H1 (cell line): Measurements from ENCODE around the gene TSHR. TPM values are rescaled to one million over a fixed set of nuclear protein-coding genes. Genes with fewer than 3 reads are reported as not detected.

ENCODE experiments used
- CTCF ChIA-PET: fragments of 300-600 bp; sonication (Branson Sonifier 250); formaldehyde crosslinking; loops from one replicate; lab custom pipeline; 2021; ENCODE audit not compliant: partially characterized antibody; lab: Charles Lee
- POLR2A ChIA-PET: fragments of 300-600 bp; sonication (Branson Sonifier 250); formaldehyde crosslinking; loops from one replicate; lab custom pipeline; 2021; ENCODE audit warnings: inconsistent platforms; ENCODE audit not compliant: partially characterized antibody; lab: Charles Lee
- DNase-seq, 2 experiments: peaks; one replicate each; pipeline versions ENCODE4 v3.0.0 to v3.0.0-alpha.2; 2010 to 2022; ENCODE audit warnings: low spot score in 2 of 2, low read depth in 1 of 2, mixed read lengths in 1 of 2
- FAIRE-seq: peaks from 2 replicates; lab custom pipeline; 2011; peaks lifted over from hg19 to GRCh38; lab: Jason Lieb, UNC
- H2AFZ ChIP-seq: 2 replicates; pipeline ENCODE4 v1.8.1; 2012; ENCODE audit warnings: low read length, inconsistent platforms
- H2AK5ac ChIP-seq: 2 replicates; pipeline ENCODE4 v1.6.1; 2013; ENCODE audit warnings: low read depth, low read length
- H2BK120ac ChIP-seq: replicated peaks from 2 replicates; pipeline ENCODE3; 2013; ENCODE audit warnings: low read depth, low read length, inconsistent platforms
- H2BK12ac ChIP-seq: 2 replicates; pipeline ENCODE4 v1.6.1; 2013; ENCODE audit warnings: low read depth, low read length
- H2BK15ac ChIP-seq: 2 replicates; pipeline ENCODE4 v1.6.1; 2013; ENCODE audit warnings: low read length
- H2BK20ac ChIP-seq: 2 replicates; pipeline ENCODE4 v1.6.1; 2013; ENCODE audit warnings: low read length
- H2BK5ac ChIP-seq: 2 replicates; pipeline ENCODE4 v1.6.1; 2013; ENCODE audit warnings: low read depth, low read length
- H3K14ac ChIP-seq: 2 replicates; pipeline ENCODE4 v1.6.1; 2013; ENCODE audit warnings: inconsistent platforms; ENCODE audit not compliant: insufficient read length
- H3K18ac ChIP-seq: 2 replicates; pipeline ENCODE4 v1.6.1; 2013; ENCODE audit warnings: low read length; ENCODE audit errors: extremely low read depth
- H3K23ac ChIP-seq: 2 replicates; pipeline ENCODE4 v1.6.1; 2013; ENCODE audit warnings: inconsistent platforms; ENCODE audit not compliant: insufficient read length
- H3K23me2 ChIP-seq: 2 replicates; pipeline ENCODE4 v1.6.1; 2013; ENCODE audit warnings: low read depth, low read length
- H3K27ac ChIP-seq: 2 replicates; pipeline ENCODE4 v1.6.1; 2011; ENCODE audit warnings: low read depth, low read length, inconsistent platforms
- H3K27me3 ChIP-seq, 4 experiments: replicated peaks in 1 of 4; 1 replicate in 1 of 4; 2 replicates in 3 of 4; pipeline versions ENCODE4 v1.6.1 to v1.8.1; 2011 to 2013; ENCODE audit warnings: low read length in 3 of 4, mild to moderate bottlenecking in 3 of 4, inconsistent platforms in 2 of 4, mixed read lengths in 2 of 4, moderate library complexity in 1 of 4; ENCODE audit not compliant: control insufficient read depth in 3 of 4, insufficient read depth in 3 of 4; ENCODE audit errors: extremely low read depth in 1 of 4
- H3K36me3 ChIP-seq, 4 experiments: 2 replicates each; pipeline versions ENCODE4 v1.6.1 to v1.8.1; 2011 to 2013; ENCODE audit warnings: mild to moderate bottlenecking in 4 of 4, low read length in 3 of 4, moderate library complexity in 2 of 4, control low read depth in 1 of 4, inconsistent platforms in 1 of 4; ENCODE audit not compliant: insufficient read depth in 4 of 4, control insufficient read depth in 2 of 4
- H3K4ac ChIP-seq: replicated peaks from 2 replicates; pipeline ENCODE3; 2013; ENCODE audit warnings: low read length, low read depth, mixed read lengths, inconsistent platforms; ENCODE audit not compliant: insufficient read length
- H3K4me1 ChIP-seq, 4 experiments: replicated peaks in 1 of 4; 1 replicate in 1 of 4; 2 replicates in 3 of 4; pipeline versions ENCODE4 v1.6.1 to v1.8.1; 2011 to 2013; ENCODE audit warnings: low read length in 3 of 4, inconsistent platforms in 2 of 4, mixed read lengths in 1 of 4; ENCODE audit not compliant: insufficient read depth in 4 of 4, control insufficient read depth in 3 of 4
- H3K4me2 ChIP-seq, 2 experiments: 2 replicates each; pipeline versions ENCODE4 v1.6.1 to v1.8.1; 2011 to 2013; ENCODE audit warnings: low read depth in 2 of 2, low read length in 2 of 2, control low read depth in 1 of 2, inconsistent platforms in 1 of 2, mild to moderate bottlenecking in 1 of 2; ENCODE audit not compliant: insufficient read depth in 1 of 2
- H3K4me3 ChIP-seq, 4 experiments: fragments of 200-600, 300-600 bp in 1 of 4; sonication (generic), shearing (Covaris generic), sonication (Bioruptor Twin) in 1 of 4; 2 replicates each; pipeline versions ENCODE4 v1.5.1 to v1.8.1; 2011 to 2016; ENCODE audit warnings: low read length in 4 of 4, low read depth in 3 of 4, control low read depth in 2 of 4, inconsistent platforms in 2 of 4, mild to moderate bottlenecking in 2 of 4, mixed read lengths in 1 of 4, moderate library complexity in 1 of 4; ENCODE audit not compliant: insufficient read depth in 2 of 4; ENCODE audit errors: extremely low read depth in 1 of 4
- H3K56ac ChIP-seq: replicated peaks from 2 replicates; pipeline ENCODE3; 2013; ENCODE audit warnings: low read depth, mild to moderate bottlenecking, mixed read lengths, low read length, inconsistent platforms; ENCODE audit not compliant: insufficient read length
- H3K79me1 ChIP-seq: 2 replicates; pipeline ENCODE4 v1.6.1; 2013; ENCODE audit warnings: low read depth, low read length, control low read depth
- H3K79me2 ChIP-seq, 2 experiments: 2 replicates each; pipeline versions ENCODE4 v1.6.1 to v1.8.1; 2012 to 2013; ENCODE audit warnings: low read length in 2 of 2, mild to moderate bottlenecking in 2 of 2, inconsistent platforms in 1 of 2; ENCODE audit not compliant: insufficient read depth in 2 of 2, control insufficient read depth in 1 of 2
- H3K9ac ChIP-seq, 4 experiments: replicated peaks in 1 of 4; 1 replicate in 1 of 4; 2 replicates in 3 of 4; pipeline versions ENCODE4 v1.6.1 to v1.8.1; 2011 to 2013; ENCODE audit warnings: low read depth in 3 of 4, low read length in 3 of 4, control low read depth in 2 of 4, mild to moderate bottlenecking in 2 of 4, moderate library complexity in 2 of 4, inconsistent platforms in 1 of 4; ENCODE audit errors: extremely low read depth in 1 of 4
- H3K9me3 ChIP-seq, 2 experiments: 2 replicates each; pipeline versions ENCODE4 v1.6.1 to v1.8.1; 2012 to 2013; ENCODE audit warnings: mild to moderate bottlenecking in 2 of 2, moderate library complexity in 2 of 2, control low read depth in 1 of 2, inconsistent platforms in 1 of 2, low read depth in 1 of 2, low read length in 1 of 2, mixed read lengths in 1 of 2; ENCODE audit not compliant: insufficient read depth in 2 of 2
- H4K20me1 ChIP-seq, 2 experiments: replicated peaks in 1 of 2; 2 replicates each; pipeline versions ENCODE3 to v1.8.1; 2011 to 2013; ENCODE audit warnings: inconsistent platforms in 2 of 2, low read length in 2 of 2, mild to moderate bottlenecking in 1 of 2; ENCODE audit not compliant: insufficient read depth in 2 of 2, control insufficient read depth in 1 of 2
- H4K5ac ChIP-seq: 2 replicates; pipeline ENCODE4 v1.6.1; 2013; ENCODE audit warnings: low read length, low read depth, mixed read lengths, inconsistent platforms; ENCODE audit not compliant: insufficient read length
- H4K8ac ChIP-seq: 2 replicates; pipeline ENCODE4 v1.8.0; 2013; ENCODE audit warnings: mild to moderate bottlenecking, moderate library complexity, low read length, inconsistent platforms; ENCODE audit not compliant: insufficient read depth; ENCODE audit errors: extremely low read depth
- H4K91ac ChIP-seq: replicated peaks from 2 replicates; pipeline ENCODE3; 2013; ENCODE audit warnings: low read length, mixed read lengths, inconsistent platforms; ENCODE audit not compliant: insufficient read length
- WGBS, 2 experiments: shearing (Covaris generic) in 1 of 2; methylation state at CpG; one replicate each; pipeline versions ENCODE4 v1.1.6 to v1.1.7; 2013 to 2015; ENCODE audit warnings: low lambda C conversion rate in 2 of 2, mixed read lengths in 2 of 2, inconsistent platforms in 1 of 2, low coverage in 1 of 2, missing lambda C conversion rate in 1 of 2; ENCODE audit not compliant: insufficient replicate concordance in 2 of 2, insufficient coverage in 1 of 2, insufficient read length in 1 of 2; ENCODE audit errors: extremely low coverage in 1 of 2, missing lambda C conversion rate in 1 of 2; 5-methylcytosine and 5-hydroxymethylcytosine counted together
- polyA plus RNA-seq, 7 experiments: library from polyadenylated mRNA; depleted of rRNA in 3 of 7; stranded (reverse) in 5 of 7; unstranded in 2 of 7; fragments of >200 nt in 5 of 7; fragments of 200-250 nt in 2 of 7; gene quantifications; 1 replicate in 5 of 7; 2 replicates in 1 of 7; 4 replicates in 1 of 7; pipeline versions ENCODE4 v1.2.1 to v1.2.3, GENCODE V29; 2011 to 2013; ENCODE audit warnings: missing spikeins in 2 of 7, mixed read lengths in 2 of 7
- total RNA-seq: library from RNA; stranded (reverse); fragmentation: NEBNext Ultra II Directional; extraction: Animal tissue kit (Norgen Biotek cat#: 25700); gene quantifications from 2 replicates; pipeline ENCODE4 v1.2.1, GENCODE V29; 2021
- TF ChIP-seq, protein P1 (sequence below): fragments of 300-600 bp; sonication (generic); IDR thresholded peaks from 2 replicates; pipeline ENCODE4 v1.7.1; 2012; ENCODE audit warnings: low read length, moderate library complexity, mild to moderate bottlenecking, inconsistent platforms; ENCODE audit not compliant: insufficient replicate concordance

Gene TSHR
- total and polyA plus RNA-seq, 2 of the 8 experiments (the other 6 are each of a cell fraction or from before 2014, with no cell fraction given): 0.27 TPM; not detected in 1

DNA sequence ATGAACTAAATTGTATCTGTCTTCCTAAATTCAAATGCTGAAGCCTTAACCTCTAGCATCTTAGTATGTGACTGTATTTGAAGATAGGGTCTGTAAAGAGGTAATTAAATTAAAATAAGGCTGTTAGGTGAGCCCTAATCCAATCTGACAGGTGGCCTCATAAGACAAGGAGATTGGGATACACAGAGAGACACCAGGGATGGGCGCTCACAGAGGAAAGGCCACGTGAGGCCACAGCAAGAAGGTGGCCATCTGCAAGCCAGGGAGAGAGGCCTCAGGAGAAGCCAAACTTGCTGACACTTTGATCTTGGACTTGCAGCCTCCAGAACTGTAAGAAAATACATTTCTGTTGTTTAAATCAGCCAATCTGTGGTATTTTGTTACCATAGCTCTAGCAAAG is 154.8 kb downstream of the TSHR start:
- ChIA-PET POLR2A (no interaction called here), CTCF (no interaction called here)
- Histone ChIP-seq H4K20me1 (no peaks in the 10 kb centered on the region), H2BK5ac (no peak overlapping the region), H3K4me2 (no peak overlapping the region), H3K23me2 (no peaks in the 10 kb centered on the region), H2AFZ (no peak overlapping the region), H3K27me3 (no peaks in the 10 kb centered on the region), H3K36me3 (no peaks in the 10 kb centered on the region), H3K14ac (no peak overlapping the region), H4K91ac (no peak overlapping the region), H2BK15ac (no peak overlapping the region), H2BK20ac (no peak overlapping the region), H4K8ac (no peak overlapping the region), H3K27ac (no peak overlapping the region), H2BK12ac (no peak overlapping the region), H3K79me1 (no peaks in the 10 kb centered on the region), H3K4ac (no peak overlapping the region), H3K4me3 (no peak overlapping the region), H2BK120ac (no peak overlapping the region), H3K23ac (no peak overlapping the region), H3K56ac (no peak overlapping the region), H3K9me3 (no peaks in the 10 kb centered on the region), H3K18ac (no peak overlapping the region), H4K5ac (no peak overlapping the region), H3K9ac (no peak overlapping the region), H2AK5ac (no peak overlapping the region), H3K4me1 (no peaks in the 10 kb centered on the region), H3K79me2 (no peaks in the 10 kb centered on the region)
- DNase-seq (no peak), FAIRE-seq (no peak)
- WGBS, 2 experiments: 92% methylated on average over 2 of the region's 2 CpGs; no CpG with 5 or more reads in 1 of the 2 experiments
- TF ChIP-seq, protein P1, sequence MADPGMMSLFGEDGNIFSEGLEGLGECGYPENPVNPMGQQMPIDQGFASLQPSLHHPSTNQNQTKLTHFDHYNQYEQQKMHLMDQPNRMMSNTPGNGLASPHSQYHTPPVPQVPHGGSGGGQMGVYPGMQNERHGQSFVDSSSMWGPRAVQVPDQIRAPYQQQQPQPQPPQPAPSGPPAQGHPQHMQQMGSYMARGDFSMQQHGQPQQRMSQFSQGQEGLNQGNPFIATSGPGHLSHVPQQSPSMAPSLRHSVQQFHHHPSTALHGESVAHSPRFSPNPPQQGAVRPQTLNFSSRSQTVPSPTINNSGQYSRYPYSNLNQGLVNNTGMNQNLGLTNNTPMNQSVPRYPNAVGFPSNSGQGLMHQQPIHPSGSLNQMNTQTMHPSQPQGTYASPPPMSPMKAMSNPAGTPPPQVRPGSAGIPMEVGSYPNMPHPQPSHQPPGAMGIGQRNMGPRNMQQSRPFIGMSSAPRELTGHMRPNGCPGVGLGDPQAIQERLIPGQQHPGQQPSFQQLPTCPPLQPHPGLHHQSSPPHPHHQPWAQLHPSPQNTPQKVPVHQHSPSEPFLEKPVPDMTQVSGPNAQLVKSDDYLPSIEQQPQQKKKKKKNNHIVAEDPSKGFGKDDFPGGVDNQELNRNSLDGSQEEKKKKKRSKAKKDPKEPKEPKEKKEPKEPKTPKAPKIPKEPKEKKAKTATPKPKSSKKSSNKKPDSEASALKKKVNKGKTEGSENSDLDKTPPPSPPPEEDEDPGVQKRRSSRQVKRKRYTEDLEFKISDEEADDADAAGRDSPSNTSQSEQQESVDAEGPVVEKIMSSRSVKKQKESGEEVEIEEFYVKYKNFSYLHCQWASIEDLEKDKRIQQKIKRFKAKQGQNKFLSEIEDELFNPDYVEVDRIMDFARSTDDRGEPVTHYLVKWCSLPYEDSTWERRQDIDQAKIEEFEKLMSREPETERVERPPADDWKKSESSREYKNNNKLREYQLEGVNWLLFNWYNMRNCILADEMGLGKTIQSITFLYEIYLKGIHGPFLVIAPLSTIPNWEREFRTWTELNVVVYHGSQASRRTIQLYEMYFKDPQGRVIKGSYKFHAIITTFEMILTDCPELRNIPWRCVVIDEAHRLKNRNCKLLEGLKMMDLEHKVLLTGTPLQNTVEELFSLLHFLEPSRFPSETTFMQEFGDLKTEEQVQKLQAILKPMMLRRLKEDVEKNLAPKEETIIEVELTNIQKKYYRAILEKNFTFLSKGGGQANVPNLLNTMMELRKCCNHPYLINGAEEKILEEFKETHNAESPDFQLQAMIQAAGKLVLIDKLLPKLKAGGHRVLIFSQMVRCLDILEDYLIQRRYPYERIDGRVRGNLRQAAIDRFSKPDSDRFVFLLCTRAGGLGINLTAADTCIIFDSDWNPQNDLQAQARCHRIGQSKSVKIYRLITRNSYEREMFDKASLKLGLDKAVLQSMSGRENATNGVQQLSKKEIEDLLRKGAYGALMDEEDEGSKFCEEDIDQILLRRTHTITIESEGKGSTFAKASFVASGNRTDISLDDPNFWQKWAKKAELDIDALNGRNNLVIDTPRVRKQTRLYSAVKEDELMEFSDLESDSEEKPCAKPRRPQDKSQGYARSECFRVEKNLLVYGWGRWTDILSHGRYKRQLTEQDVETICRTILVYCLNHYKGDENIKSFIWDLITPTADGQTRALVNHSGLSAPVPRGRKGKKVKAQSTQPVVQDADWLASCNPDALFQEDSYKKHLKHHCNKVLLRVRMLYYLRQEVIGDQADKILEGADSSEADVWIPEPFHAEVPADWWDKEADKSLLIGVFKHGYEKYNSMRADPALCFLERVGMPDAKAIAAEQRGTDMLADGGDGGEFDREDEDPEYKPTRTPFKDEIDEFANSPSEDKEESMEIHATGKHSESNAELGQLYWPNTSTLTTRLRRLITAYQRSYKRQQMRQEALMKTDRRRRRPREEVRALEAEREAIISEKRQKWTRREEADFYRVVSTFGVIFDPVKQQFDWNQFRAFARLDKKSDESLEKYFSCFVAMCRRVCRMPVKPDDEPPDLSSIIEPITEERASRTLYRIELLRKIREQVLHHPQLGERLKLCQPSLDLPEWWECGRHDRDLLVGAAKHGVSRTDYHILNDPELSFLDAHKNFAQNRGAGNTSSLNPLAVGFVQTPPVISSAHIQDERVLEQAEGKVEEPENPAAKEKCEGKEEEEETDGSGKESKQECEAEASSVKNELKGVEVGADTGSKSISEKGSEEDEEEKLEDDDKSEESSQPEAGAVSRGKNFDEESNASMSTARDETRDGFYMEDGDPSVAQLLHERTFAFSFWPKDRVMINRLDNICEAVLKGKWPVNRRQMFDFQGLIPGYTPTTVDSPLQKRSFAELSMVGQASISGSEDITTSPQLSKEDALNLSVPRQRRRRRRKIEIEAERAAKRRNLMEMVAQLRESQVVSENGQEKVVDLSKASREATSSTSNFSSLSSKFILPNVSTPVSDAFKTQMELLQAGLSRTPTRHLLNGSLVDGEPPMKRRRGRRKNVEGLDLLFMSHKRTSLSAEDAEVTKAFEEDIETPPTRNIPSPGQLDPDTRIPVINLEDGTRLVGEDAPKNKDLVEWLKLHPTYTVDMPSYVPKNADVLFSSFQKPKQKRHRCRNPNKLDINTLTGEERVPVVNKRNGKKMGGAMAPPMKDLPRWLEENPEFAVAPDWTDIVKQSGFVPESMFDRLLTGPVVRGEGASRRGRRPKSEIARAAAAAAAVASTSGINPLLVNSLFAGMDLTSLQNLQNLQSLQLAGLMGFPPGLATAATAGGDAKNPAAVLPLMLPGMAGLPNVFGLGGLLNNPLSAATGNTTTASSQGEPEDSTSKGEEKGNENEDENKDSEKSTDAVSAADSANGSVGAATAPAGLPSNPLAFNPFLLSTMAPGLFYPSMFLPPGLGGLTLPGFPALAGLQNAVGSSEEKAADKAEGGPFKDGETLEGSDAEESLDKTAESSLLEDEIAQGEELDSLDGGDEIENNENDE: no peak
